ENCODE measurements around the gene MCEE. TPM values are rescaled to one million over a fixed set of nuclear protein-coding genes. Genes with fewer than 3 reads are reported as not detected.

The MCEE gene
- polyA plus RNA-seq, 1 of the 3 experiments (the other 2 are of a cell fraction) = 6.2 TPM

DNA sequence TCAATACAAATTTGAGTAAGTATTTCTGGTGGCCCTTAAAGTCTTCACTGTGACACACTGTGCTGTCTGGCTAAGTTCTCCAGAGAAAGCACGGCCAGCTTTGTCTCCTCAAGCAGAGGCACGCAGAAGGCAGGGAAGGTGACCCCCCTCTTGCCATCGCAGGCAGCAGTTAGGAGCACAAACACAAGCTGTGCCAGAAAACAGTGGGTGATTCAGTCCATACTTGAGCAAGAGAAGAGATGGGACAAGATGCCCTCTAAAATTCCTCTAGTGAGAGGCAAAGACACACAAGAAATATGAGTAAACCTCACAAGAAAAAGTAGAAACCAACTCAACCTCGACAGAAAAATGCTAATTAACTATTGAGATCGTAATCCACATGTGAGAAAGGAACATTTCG lies 9.8 kb downstream of the MCEE start:
- Histone ChIP-seq H4K20me1 (ENCODE audit: insufficient read depth) (no peaks in the 10 kb centered on the region), H3K27me3 (ENCODE audit: insufficient read depth) (no peaks in the 10 kb centered on the region), H3K4me2 (no peak overlapping the region), H3K4me1 (ENCODE audit: control insufficient read depth in 1 of 2, insufficient read depth in 2 of 2, low read depth in 1 of 2, low read length in 1 of 2) (no peaks in the 10 kb centered on the region), H3K27ac (ENCODE audit: low read depth in 2 of 2, low read length in 1 of 2) (no peak overlapping the region), H3K36me3 (replicated peaks in 1 of 2; ENCODE audit: control insufficient read depth in 1 of 2, insufficient read depth in 2 of 2, low read length in 1 of 2) (peaks cover 10% of the 10 kb centered on the region in 2 experiments), H3K79me2 (ENCODE audit: insufficient read depth) (peaks cover under 1% of the 10 kb centered on the region), H3F3A (replicated peaks; ENCODE audit: insufficient read depth) (no peaks in the 10 kb centered on the region), H3K4me3 (ENCODE audit: low read depth in 2 of 2, low read length in 1 of 2) (no peak overlapping the region), H3K9me2 (no peaks in the 10 kb centered on the region), H3K9me3 (no peaks in the 10 kb centered on the region), H3K9ac (no peak overlapping the region), H2AFZ (ENCODE audit: low read depth) (no peak overlapping the region)
- WGBS (ENCODE audit: low lambda C conversion rate) = 76% methylated on average over 6 of the region's 6 CpGs
- no peak for DNase-seq
- TF ChIP-seq TCF12 (IDR thresholded peaks at IDR 0.05) (no peak), CHD2 (IDR thresholded peaks at IDR 0.05; ENCODE audit: low read length, partially characterized antibody) (no peak), POLR2AphosphoS5 (IDR thresholded peaks at IDR 0.05; ENCODE audit: low read depth, low read length) (no peak), TAF1 (IDR thresholded peaks at IDR 0.05; ENCODE audit: borderline replicate concordance, low read depth, low read length) (no peak), FOXM1 (IDR thresholded peaks at IDR 0.05; ENCODE audit: low read depth) (no peak), TEAD4 (IDR thresholded peaks at IDR 0.05; ENCODE audit: borderline replicate concordance, insufficient read depth) (no peak), GABPA (IDR thresholded peaks at IDR 0.05; ENCODE audit: low read depth) (no peak), JUND (IDR thresholded peaks at IDR 0.05) (no peak), FOSL2 (IDR thresholded peaks at IDR 0.05; ENCODE audit: borderline replicate concordance, low read depth) (no peak), SIN3A (IDR thresholded peaks at IDR 0.05; ENCODE audit: borderline replicate concordance, low read depth, low read length) (no peak), NFIC (IDR thresholded peaks at IDR 0.05; ENCODE audit: borderline replicate concordance) (no peak), MEF2A (IDR thresholded peaks at IDR 0.05; ENCODE audit: borderline replicate concordance, low read depth) (no peak), EZH2phosphoT487 (IDR thresholded peaks at IDR 0.05; ENCODE audit: borderline replicate concordance, low read depth) (no peak), RCOR1 (IDR thresholded peaks at IDR 0.05; ENCODE audit: low read length) (no peak), YY1 (IDR thresholded peaks at IDR 0.05; ENCODE audit: low read depth) (no peak), RXRA (IDR thresholded peaks at IDR 0.05; ENCODE audit: borderline replicate concordance, low read depth) (no peak)
- TF ChIP-seq, protein P1, sequence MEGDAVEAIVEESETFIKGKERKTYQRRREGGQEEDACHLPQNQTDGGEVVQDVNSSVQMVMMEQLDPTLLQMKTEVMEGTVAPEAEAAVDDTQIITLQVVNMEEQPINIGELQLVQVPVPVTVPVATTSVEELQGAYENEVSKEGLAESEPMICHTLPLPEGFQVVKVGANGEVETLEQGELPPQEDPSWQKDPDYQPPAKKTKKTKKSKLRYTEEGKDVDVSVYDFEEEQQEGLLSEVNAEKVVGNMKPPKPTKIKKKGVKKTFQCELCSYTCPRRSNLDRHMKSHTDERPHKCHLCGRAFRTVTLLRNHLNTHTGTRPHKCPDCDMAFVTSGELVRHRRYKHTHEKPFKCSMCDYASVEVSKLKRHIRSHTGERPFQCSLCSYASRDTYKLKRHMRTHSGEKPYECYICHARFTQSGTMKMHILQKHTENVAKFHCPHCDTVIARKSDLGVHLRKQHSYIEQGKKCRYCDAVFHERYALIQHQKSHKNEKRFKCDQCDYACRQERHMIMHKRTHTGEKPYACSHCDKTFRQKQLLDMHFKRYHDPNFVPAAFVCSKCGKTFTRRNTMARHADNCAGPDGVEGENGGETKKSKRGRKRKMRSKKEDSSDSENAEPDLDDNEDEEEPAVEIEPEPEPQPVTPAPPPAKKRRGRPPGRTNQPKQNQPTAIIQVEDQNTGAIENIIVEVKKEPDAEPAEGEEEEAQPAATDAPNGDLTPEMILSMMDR (IDR thresholded peaks at IDR 0.05) = no peak
- TF ChIP-seq, protein P2, sequence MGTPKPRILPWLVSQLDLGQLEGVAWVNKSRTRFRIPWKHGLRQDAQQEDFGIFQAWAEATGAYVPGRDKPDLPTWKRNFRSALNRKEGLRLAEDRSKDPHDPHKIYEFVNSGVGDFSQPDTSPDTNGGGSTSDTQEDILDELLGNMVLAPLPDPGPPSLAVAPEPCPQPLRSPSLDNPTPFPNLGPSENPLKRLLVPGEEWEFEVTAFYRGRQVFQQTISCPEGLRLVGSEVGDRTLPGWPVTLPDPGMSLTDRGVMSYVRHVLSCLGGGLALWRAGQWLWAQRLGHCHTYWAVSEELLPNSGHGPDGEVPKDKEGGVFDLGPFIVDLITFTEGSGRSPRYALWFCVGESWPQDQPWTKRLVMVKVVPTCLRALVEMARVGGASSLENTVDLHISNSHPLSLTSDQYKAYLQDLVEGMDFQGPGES (IDR thresholded peaks at IDR 0.05; ENCODE audit: low read depth, low read length) = no peak
- TF ChIP-seq, protein P3, sequence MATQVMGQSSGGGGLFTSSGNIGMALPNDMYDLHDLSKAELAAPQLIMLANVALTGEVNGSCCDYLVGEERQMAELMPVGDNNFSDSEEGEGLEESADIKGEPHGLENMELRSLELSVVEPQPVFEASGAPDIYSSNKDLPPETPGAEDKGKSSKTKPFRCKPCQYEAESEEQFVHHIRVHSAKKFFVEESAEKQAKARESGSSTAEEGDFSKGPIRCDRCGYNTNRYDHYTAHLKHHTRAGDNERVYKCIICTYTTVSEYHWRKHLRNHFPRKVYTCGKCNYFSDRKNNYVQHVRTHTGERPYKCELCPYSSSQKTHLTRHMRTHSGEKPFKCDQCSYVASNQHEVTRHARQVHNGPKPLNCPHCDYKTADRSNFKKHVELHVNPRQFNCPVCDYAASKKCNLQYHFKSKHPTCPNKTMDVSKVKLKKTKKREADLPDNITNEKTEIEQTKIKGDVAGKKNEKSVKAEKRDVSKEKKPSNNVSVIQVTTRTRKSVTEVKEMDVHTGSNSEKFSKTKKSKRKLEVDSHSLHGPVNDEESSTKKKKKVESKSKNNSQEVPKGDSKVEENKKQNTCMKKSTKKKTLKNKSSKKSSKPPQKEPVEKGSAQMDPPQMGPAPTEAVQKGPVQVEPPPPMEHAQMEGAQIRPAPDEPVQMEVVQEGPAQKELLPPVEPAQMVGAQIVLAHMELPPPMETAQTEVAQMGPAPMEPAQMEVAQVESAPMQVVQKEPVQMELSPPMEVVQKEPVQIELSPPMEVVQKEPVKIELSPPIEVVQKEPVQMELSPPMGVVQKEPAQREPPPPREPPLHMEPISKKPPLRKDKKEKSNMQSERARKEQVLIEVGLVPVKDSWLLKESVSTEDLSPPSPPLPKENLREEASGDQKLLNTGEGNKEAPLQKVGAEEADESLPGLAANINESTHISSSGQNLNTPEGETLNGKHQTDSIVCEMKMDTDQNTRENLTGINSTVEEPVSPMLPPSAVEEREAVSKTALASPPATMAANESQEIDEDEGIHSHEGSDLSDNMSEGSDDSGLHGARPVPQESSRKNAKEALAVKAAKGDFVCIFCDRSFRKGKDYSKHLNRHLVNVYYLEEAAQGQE (IDR thresholded peaks at IDR 0.05; ENCODE audit: low read depth, low read length) = no peak
- CTCF ChIA-PET = interaction anchor here (0.9 kb wide), 1 partner anchor 19 kb away, joined by 5 read pairs; no protein-coding TSS in a partner anchor
- POLR2A ChIA-PET = interaction anchor here (0.6 kb wide), 1 partner anchor 20 kb away, joined by 3 read pairs; no protein-coding TSS in a partner anchor
